ENCODE measurements around the gene SPOCK1. TPM values are rescaled to one million over a fixed set of nuclear protein-coding genes. Genes with fewer than 3 reads are reported as not detected.

SPOCK1 gene
- total and polyA plus RNA-seq, 2 of the 4 experiments (the other 2 are of a cell fraction), result 5.0 to 20.3 TPM

DNA sequence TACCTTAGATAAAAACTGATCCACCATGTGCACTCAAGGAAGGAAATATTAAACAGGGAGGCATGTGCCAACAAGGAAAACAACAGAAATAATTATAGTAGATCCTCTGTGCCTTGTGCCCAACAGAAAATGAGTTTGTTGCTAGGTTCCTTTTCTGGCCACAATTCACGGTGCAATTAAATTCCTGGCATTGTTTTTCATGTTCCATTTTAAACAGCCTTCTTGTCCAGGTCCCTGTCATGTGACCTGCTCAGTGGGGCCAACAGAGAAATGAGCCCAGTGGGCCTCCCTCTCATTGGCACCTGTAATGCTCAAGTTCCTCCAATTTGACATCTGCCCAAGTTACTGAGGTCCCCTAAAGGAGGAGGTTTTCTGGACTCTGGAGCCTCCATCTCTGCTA, 56.5 kb downstream of the SPOCK1 start:
- no peak overlapping the region for H3K23ac ChIP-seq (ENCODE audit: low read depth, low read length)
- BruUV-seq (replicated peaks), result no TSS peak
- TF ChIP-seq, protein P1, sequence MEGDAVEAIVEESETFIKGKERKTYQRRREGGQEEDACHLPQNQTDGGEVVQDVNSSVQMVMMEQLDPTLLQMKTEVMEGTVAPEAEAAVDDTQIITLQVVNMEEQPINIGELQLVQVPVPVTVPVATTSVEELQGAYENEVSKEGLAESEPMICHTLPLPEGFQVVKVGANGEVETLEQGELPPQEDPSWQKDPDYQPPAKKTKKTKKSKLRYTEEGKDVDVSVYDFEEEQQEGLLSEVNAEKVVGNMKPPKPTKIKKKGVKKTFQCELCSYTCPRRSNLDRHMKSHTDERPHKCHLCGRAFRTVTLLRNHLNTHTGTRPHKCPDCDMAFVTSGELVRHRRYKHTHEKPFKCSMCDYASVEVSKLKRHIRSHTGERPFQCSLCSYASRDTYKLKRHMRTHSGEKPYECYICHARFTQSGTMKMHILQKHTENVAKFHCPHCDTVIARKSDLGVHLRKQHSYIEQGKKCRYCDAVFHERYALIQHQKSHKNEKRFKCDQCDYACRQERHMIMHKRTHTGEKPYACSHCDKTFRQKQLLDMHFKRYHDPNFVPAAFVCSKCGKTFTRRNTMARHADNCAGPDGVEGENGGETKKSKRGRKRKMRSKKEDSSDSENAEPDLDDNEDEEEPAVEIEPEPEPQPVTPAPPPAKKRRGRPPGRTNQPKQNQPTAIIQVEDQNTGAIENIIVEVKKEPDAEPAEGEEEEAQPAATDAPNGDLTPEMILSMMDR (conservative IDR thresholded peaks at IDR 0.05; ENCODE audit: low read depth, low read length), result no peak
- TF ChIP-seq SMC3 (IDR thresholded peaks at IDR 0.05; ENCODE audit: low read depth, low read length) (no peak), RFX5 (IDR thresholded peaks at IDR 0.05; ENCODE audit: low read depth, low read length) (no peak), FOS (IDR thresholded peaks at IDR 0.05; ENCODE audit: low read depth, low read length) (no peak)
- no peaks in the 10 kb centered on the region for H3K36me3 ChIP-seq (ENCODE audit: control insufficient read depth, insufficient read depth, low read length)
- H3K4ac ChIP-seq (ENCODE audit: low read depth, low read length), result no peak overlapping the region
- H3K4me2 ChIP-seq (ENCODE audit: low read depth, low read length), result no peak overlapping the region
- no peak overlapping the region for H3K18ac ChIP-seq (ENCODE audit: low read depth, low read length)
- no peak overlapping the region for H4K5ac ChIP-seq (ENCODE audit: low read depth, low read length)
- H2BK20ac ChIP-seq (ENCODE audit: low read depth, low read length), result no peak overlapping the region
- no peaks in the 10 kb centered on the region for H3K9me1 ChIP-seq (ENCODE audit: insufficient read depth, low read length)
- intact Hi-C loops (cut with micrococcal nuclease) (no loop called here), in situ Hi-C loops (cut with MboI; ENCODE audit: low sequenced_read_pairs) (no loop called here), dilution Hi-C loops (cut with HindIII; ENCODE audit: low sequenced_read_pairs, unreplicated experiment) (no loop called here)
- peaks cover 4% of the 10 kb centered on the region; the same call in 1 of the 2 replicates for H3K9me3 ChIP-seq (ENCODE audit: control insufficient read depth, insufficient read depth, low read length)
- no peaks in the 10 kb centered on the region for H4K20me1 ChIP-seq (ENCODE audit: insufficient read depth, low read length)
- H3K14ac ChIP-seq (replicated peaks; ENCODE audit: low read depth, low read length), result no peak overlapping the region
- no peak overlapping the region for H2BK120ac ChIP-seq (ENCODE audit: low read depth, low read length)
- 33% methylated on average over 1 of the region's 1 CpG; no CpG with 5 or more reads in 1 of the 2 experiments for WGBS, 2 experiments (ENCODE audit: extremely low coverage in 2 of 2, insufficient read length in 1 of 2)
- DNase-seq (no peak), ATAC-seq (ENCODE audit: low read depth) (no peak)
- H3K27me3 ChIP-seq (ENCODE audit: control insufficient read depth, insufficient read depth, low read length), result no peaks in the 10 kb centered on the region
- no peak overlapping the region for H2AK9ac ChIP-seq (replicated peaks; ENCODE audit: low read depth, low read length, poor library complexity)
- no peak overlapping the region for H2AFZ ChIP-seq (replicated peaks; ENCODE audit: low read length, poor library complexity)
- H3K79me1 ChIP-seq (ENCODE audit: low read depth in 1 of 2, low read length in 2 of 2), result no peaks in the 10 kb centered on the region
- no peak overlapping the region for H4K91ac ChIP-seq (ENCODE audit: insufficient read depth, low read depth, low read length)
- no peak overlapping the region for H2BK5ac ChIP-seq (ENCODE audit: low read depth, low read length, poor library complexity, severe bottlenecking)
- H3K4me3 ChIP-seq (ENCODE audit: insufficient read depth, low read depth, low read length), result no peak overlapping the region
- H3K56ac ChIP-seq (ENCODE audit: extremely low read depth, insufficient read depth, low read length), result no peak overlapping the region
- no peaks in the 10 kb centered on the region for H3K4me1 ChIP-seq (ENCODE audit: control insufficient read depth, insufficient read depth, low read length)
- H2AK5ac ChIP-seq (ENCODE audit: low read depth, low read length), result no peak overlapping the region
- no peak overlapping the region for H2BK15ac ChIP-seq (ENCODE audit: low read depth, low read length)
- no peak overlapping the region for H4K8ac ChIP-seq (ENCODE audit: low read depth in 2 of 2, low read length in 2 of 2)
- CTCF ChIA-PET, result interaction anchor here (0.6 to 1.1 kb wide), 2 partner anchors 18 to 250 kb away, joined by 3 to 7 read pairs; no protein-coding TSS in a partner anchor
- POLR2A ChIA-PET (ENCODE audit: unreplicated experiment), result no interaction called here
- H3K27ac ChIP-seq (ENCODE audit: insufficient read depth, low read length), result no peak overlapping the region
- no peak overlapping the region for H3K9ac ChIP-seq (ENCODE audit: low read depth, low read length)

Data from IMR-90 (cell line).